GM12872 (cell line): ENCODE results near the gene TBRG4.

ENCODE experiments used
- CTCF ChIP-seq: IDR thresholded peaks from 3 replicates; pipeline ENCODE4 v1.5.1; 2011; ENCODE audit warnings: low read depth, mild to moderate bottlenecking, low read length, moderate library complexity; ENCODE audit not compliant: insufficient read depth

Gene TBRG4

GRCh38 chr7:45085619-45086200, 25.8 kb downstream of the TBRG4 start:
- no peak for TF ChIP-seq CTCF

- TF ChIP-seq CTCF: no peak
Observed at GRCh38 chr7:45084901-45085618, 26.4 kb downstream of the TBRG4 start.

GRCh38 chr7:45084336-45084735, 27.2 kb downstream of the TBRG4 start:
- no peak for TF ChIP-seq CTCF

- TF ChIP-seq CTCF: no peak
Observed at GRCh38 chr7:45082831-45083331, 28.6 kb downstream of the TBRG4 start.

GRCh38 chr7:45082031-45082830, 29.3 kb downstream of the TBRG4 start:
- TF ChIP-seq CTCF: no peak

GRCh38 chr7:45081670-45081974, 29.9 kb downstream of the TBRG4 start:
- TF ChIP-seq CTCF: no peak

GRCh38 chr7:45080958-45081669, 30.4 kb downstream of the TBRG4 start:
- no peak for TF ChIP-seq CTCF
